ENCODE data around the gene HAUS3. TPM values are rescaled to one million over a fixed set of nuclear protein-coding genes. Genes with fewer than 3 reads are reported as not detected.

HAUS3 gene
- total RNA-seq, 4 donors from 2014 or later: 7.6 to 17.9 (median 11.8) TPM

GRCh38 chr4:2262145-2262943, 20.4 kb upstream of the HAUS3 start:
- WGBS: 2% methylated on average over 45 of the region's 98 CpGs
- H3K4me1 ChIP-seq: peaks cover 61% of the 10 kb centered on the region

GRCh38 chr4:2261853-2262144, 19.9 kb upstream of the HAUS3 start, which contains the start of gene MXD4:
MXD4 (minus strand) TSS chr4:2262109; CDS start chr4:2261980, 129 bp downstream.
- Histone ChIP-seq H3K4me3 (peak within 1 kb of the TSS; percentile 93), H3K36me3 (peaks cover 4% of the 10 kb centered on the region), H3K4me1 (peaks cover 67% of the 10 kb centered on the region), H3K27me3 (no peaks in the 10 kb centered on the region), H3K27ac (peak within 1 kb of the TSS; percentile 91), H3K9me3 (no peaks in the 10 kb centered on the region)
- 0% methylated on average over 8 of the region's 46 CpGs for WGBS
- no peak for DNase-seq (ENCODE audit: low spot score in 2 of 2)
- TF ChIP-seq, protein P1, sequence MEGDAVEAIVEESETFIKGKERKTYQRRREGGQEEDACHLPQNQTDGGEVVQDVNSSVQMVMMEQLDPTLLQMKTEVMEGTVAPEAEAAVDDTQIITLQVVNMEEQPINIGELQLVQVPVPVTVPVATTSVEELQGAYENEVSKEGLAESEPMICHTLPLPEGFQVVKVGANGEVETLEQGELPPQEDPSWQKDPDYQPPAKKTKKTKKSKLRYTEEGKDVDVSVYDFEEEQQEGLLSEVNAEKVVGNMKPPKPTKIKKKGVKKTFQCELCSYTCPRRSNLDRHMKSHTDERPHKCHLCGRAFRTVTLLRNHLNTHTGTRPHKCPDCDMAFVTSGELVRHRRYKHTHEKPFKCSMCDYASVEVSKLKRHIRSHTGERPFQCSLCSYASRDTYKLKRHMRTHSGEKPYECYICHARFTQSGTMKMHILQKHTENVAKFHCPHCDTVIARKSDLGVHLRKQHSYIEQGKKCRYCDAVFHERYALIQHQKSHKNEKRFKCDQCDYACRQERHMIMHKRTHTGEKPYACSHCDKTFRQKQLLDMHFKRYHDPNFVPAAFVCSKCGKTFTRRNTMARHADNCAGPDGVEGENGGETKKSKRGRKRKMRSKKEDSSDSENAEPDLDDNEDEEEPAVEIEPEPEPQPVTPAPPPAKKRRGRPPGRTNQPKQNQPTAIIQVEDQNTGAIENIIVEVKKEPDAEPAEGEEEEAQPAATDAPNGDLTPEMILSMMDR (IDR thresholded peaks at IDR 0.05): no peak
- TF ChIP-seq POLR2A (IDR thresholded peaks at IDR 0.05): peak; percentile 36 to 70

More at GRCh38 chr4:2262145-2262943, 20.4 kb upstream of the HAUS3 start:
- peak overlapping the region; percentile 93 for H3K4me3 ChIP-seq
- H3K27me3 ChIP-seq: no peaks in the 10 kb centered on the region
- TF ChIP-seq POLR2AphosphoS5 (IDR thresholded peaks at IDR 0.05) (peak in 2 of 3 donors; percentile 33 to 76), POLR2A (IDR thresholded peaks at IDR 0.05) (peak in 1 of 2 donors; percentile 60)
- TF ChIP-seq, protein P1 (IDR thresholded peaks at IDR 0.05): no peak
- peaks cover 4% of the 10 kb centered on the region for H3K36me3 ChIP-seq
- peak; percentile 99 to 100 for DNase-seq (ENCODE audit: low spot score in 2 of 2)
- peak overlapping the region; percentile 89 for H3K27ac ChIP-seq
- H3K9me3 ChIP-seq: no peaks in the 10 kb centered on the region

GRCh38 chr4:2261110-2261852, 19.4 kb upstream of the HAUS3 start:
- Histone ChIP-seq H3K4me1 (peaks cover 69% of the 10 kb centered on the region), H3K27ac (peak overlapping the region; percentile 91), H3K4me3 (peak overlapping the region; percentile 93), H3K36me3 (peaks cover 4% of the 10 kb centered on the region), H3K27me3 (no peaks in the 10 kb centered on the region), H3K9me3 (no peaks in the 10 kb centered on the region)
- TF ChIP-seq, protein P1 (IDR thresholded peaks at IDR 0.05): no peak
- TF ChIP-seq EP300 (IDR thresholded peaks at IDR 0.05) (no peak), POLR2AphosphoS5 (IDR thresholded peaks at IDR 0.05) (no peak), POLR2A (IDR thresholded peaks at IDR 0.05) (no peak)
- 0% methylated on average over 1 of the region's 91 CpGs for WGBS
- DNase-seq (ENCODE audit: low spot score in 2 of 2): peak; percentile 78 to 79

DNA sequence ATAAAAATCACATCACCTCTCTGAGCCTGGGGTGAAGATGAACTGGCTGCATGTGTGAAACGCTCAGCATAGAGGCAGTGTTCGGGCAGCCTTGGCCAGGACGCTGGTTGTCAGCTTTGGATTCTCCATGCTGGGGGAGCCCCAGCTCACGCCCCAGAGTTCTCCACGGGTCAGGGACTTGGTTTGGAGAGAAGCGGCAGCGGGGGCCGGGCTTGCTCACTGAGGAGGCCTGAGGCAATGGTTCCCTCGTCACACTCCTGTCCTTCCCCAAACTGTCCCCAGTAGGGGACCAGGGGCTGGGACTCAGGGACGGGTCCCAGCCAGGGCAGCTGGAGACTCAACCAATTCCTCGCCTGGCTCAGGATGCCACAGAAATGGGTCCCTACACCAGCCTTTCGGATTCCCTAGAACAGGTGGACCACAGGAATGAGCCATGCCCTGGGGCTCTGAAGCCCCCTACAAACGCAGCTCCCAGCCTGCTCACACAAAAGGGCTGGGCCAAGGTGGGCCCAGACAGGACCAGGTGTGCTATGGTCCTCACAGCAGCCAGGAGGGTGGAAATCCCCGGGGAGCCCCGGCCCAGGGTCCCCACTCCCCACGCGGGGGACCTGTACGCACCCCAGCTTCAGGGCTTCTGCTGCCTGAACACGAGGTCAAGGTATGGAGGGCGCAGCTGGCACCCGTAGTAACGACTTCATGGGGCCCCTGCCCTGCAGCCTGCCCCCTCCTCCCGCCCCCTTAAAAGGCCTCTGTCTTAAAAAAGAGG, 18.6 kb upstream of the HAUS3 start:
- H3K4me1 ChIP-seq: peaks cover 69% of the 10 kb centered on the region
- WGBS: 7% methylated on average over 2 of the region's 23 CpGs
- DNase-seq (ENCODE audit: low spot score in 2 of 2): peak; percentile 75 to 82

More for the DNA sequence above, 18.6 kb upstream of the HAUS3 start:
- no peak for TF ChIP-seq EP300 (IDR thresholded peaks at IDR 0.05)
- TF ChIP-seq, protein P1 (IDR thresholded peaks at IDR 0.05): no peak
- no peak for TF ChIP-seq POLR2AphosphoS5 (IDR thresholded peaks at IDR 0.05)
- TF ChIP-seq POLR2A (IDR thresholded peaks at IDR 0.05): no peak
- H3K27ac ChIP-seq: peak overlapping the region; percentile 91
- H3K4me3 ChIP-seq: peak overlapping the region; percentile 93
- no peaks in the 10 kb centered on the region for H3K27me3 ChIP-seq
- no peaks in the 10 kb centered on the region for H3K9me3 ChIP-seq
- H3K36me3 ChIP-seq: peaks cover 4% of the 10 kb centered on the region
